ENCODE measurements around the gene HERPUD1.

DNA sequence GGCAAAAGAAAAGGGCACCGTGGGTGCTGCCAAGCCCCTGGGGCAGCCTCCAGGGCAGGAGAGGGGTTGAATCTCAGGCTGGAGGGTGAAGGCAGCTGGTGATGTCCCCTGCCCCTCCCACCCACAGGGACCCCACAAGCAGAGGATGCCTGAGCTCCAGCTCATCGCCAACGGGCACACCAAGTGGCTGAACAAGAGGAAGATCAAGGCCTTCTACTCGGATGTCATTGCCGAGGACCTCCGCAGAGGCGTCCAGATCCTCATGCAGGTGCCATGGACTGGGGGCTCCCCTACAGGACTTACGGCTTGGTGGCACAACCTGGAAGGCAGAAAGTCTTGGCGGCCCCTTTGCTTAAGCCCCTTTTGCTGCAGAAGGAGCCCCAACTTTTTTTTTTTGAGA, 45.1 kb upstream of the HERPUD1 start:
- TF ChIP-seq, protein P1, sequence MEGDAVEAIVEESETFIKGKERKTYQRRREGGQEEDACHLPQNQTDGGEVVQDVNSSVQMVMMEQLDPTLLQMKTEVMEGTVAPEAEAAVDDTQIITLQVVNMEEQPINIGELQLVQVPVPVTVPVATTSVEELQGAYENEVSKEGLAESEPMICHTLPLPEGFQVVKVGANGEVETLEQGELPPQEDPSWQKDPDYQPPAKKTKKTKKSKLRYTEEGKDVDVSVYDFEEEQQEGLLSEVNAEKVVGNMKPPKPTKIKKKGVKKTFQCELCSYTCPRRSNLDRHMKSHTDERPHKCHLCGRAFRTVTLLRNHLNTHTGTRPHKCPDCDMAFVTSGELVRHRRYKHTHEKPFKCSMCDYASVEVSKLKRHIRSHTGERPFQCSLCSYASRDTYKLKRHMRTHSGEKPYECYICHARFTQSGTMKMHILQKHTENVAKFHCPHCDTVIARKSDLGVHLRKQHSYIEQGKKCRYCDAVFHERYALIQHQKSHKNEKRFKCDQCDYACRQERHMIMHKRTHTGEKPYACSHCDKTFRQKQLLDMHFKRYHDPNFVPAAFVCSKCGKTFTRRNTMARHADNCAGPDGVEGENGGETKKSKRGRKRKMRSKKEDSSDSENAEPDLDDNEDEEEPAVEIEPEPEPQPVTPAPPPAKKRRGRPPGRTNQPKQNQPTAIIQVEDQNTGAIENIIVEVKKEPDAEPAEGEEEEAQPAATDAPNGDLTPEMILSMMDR (IDR thresholded peaks at IDR 0.05), result no peak
- TF ChIP-seq EZH2 (IDR thresholded peaks at IDR 0.05) (no peak), EZH2phosphoT487 (IDR thresholded peaks at IDR 0.05) (no peak)

Data from neural progenitor cell (in vitro differentiated cells).